Mesothelial cell of epicardium (in vitro differentiated cells): ENCODE measurements around the gene A3GALT2. TPM values are rescaled to one million over a fixed set of nuclear protein-coding genes. Genes with fewer than 3 reads are reported as not detected.

Source experiments
- DNase-seq, 2 experiments: peaks; one replicate each; pipeline ENCODE4 v3.0.0; 2021; ENCODE audit warnings: low spot score in 2 of 2; ENCODE audit not compliant: unreplicated experiment in 2 of 2
- H3K27ac Mint-ChIP-seq: 2 replicates; pipeline ENCODE4 v1.8.0; 2021; ENCODE audit warnings: mixed read lengths
- H3K27me3 Mint-ChIP-seq: 2 replicates; pipeline ENCODE4 v1.8.0; 2021; ENCODE audit warnings: low read depth, mixed read lengths
- H3K36me3 Mint-ChIP-seq: 2 replicates; pipeline ENCODE4 v1.8.0; 2021; ENCODE audit warnings: mixed read lengths
- H3K4me1 Mint-ChIP-seq: 2 replicates; pipeline ENCODE4 v1.8.0; 2021; ENCODE audit warnings: mixed read lengths
- H3K4me3 Mint-ChIP-seq: 2 replicates; pipeline ENCODE4 v1.8.0; 2021; ENCODE audit warnings: mild to moderate bottlenecking, moderate library complexity, mixed read lengths
- H3K9me3 Mint-ChIP-seq: 2 replicates; pipeline ENCODE4 v1.8.0; 2021; ENCODE audit warnings: mixed read lengths
- total RNA-seq: library from RNA; stranded (reverse); gene quantifications from 3 replicates; pipeline ENCODE4 v1.2.1, GENCODE V29; 2021
- TF ChIP-seq, protein P1 (sequence below): fragments of 200-600 bp; sonication (generic); IDR thresholded peaks from one replicate; pipeline ENCODE4 v1.5.0; 2021; ENCODE audit warnings: antibody characterized with exemption; ENCODE audit not compliant: unreplicated experiment

A3GALT2 gene
- total RNA-seq, 1 donor from 2014 or later, result 0.58 TPM

- H3K36me3 Mint-ChIP-seq, result peaks cover 13% of the 10 kb centered on the region
- H3K4me3 Mint-ChIP-seq, result no peak overlapping the region
- no peaks in the 10 kb centered on the region for H3K27me3 Mint-ChIP-seq
- H3K27ac Mint-ChIP-seq, result no peak overlapping the region
- TF ChIP-seq, protein P1, sequence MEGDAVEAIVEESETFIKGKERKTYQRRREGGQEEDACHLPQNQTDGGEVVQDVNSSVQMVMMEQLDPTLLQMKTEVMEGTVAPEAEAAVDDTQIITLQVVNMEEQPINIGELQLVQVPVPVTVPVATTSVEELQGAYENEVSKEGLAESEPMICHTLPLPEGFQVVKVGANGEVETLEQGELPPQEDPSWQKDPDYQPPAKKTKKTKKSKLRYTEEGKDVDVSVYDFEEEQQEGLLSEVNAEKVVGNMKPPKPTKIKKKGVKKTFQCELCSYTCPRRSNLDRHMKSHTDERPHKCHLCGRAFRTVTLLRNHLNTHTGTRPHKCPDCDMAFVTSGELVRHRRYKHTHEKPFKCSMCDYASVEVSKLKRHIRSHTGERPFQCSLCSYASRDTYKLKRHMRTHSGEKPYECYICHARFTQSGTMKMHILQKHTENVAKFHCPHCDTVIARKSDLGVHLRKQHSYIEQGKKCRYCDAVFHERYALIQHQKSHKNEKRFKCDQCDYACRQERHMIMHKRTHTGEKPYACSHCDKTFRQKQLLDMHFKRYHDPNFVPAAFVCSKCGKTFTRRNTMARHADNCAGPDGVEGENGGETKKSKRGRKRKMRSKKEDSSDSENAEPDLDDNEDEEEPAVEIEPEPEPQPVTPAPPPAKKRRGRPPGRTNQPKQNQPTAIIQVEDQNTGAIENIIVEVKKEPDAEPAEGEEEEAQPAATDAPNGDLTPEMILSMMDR, result no peak
- no peaks in the 10 kb centered on the region for H3K9me3 Mint-ChIP-seq
- DNase-seq, result no peak
- peaks cover 8% of the 10 kb centered on the region for H3K4me1 Mint-ChIP-seq
Observed at GRCh38 chr1:33270379-33270778, 50.5 kb downstream of the A3GALT2 start.

DNA sequence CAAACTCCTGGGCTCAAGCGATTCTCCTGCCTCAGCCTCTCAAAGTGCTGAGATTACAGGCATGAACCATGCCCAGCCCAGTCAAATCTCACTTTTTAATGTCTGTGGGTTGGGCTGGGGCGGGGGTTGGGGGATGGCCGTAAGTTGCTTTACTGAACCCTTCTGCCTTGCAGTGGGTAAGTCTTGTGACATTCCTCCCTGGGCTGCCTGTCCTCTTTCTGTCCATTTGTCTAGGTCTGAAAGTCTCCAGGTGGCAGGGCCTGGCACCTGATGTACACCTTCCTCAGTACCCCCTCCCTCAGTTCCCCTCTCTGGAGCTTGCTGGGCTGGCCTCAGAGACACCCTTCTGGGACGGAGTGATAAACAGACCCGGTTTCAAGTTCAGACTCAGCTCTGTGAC is 51.3 kb downstream of the A3GALT2 start:
- TF ChIP-seq, protein P1, result no peak
- Mint-ChIP-seq H3K4me3 (no peak overlapping the region), H3K27ac (peak overlapping the region; percentile 79), H3K27me3 (no peaks in the 10 kb centered on the region), H3K4me1 (peaks cover 11% of the 10 kb centered on the region), H3K36me3 (peaks cover 13% of the 10 kb centered on the region), H3K9me3 (no peaks in the 10 kb centered on the region)
- DNase-seq, result no peak

- Mint-ChIP-seq H3K27me3 (no peaks in the 10 kb centered on the region), H3K9me3 (no peaks in the 10 kb centered on the region), H3K4me1 (peaks cover 11% of the 10 kb centered on the region), H3K27ac (peak overlapping the region; percentile 79), H3K4me3 (no peak overlapping the region), H3K36me3 (peaks cover 13% of the 10 kb centered on the region)
- no peak for DNase-seq
- TF ChIP-seq, protein P1, result no peak
Observed at GRCh38 chr1:33268927-33269610, 51.8 kb downstream of the A3GALT2 start.

DNA sequence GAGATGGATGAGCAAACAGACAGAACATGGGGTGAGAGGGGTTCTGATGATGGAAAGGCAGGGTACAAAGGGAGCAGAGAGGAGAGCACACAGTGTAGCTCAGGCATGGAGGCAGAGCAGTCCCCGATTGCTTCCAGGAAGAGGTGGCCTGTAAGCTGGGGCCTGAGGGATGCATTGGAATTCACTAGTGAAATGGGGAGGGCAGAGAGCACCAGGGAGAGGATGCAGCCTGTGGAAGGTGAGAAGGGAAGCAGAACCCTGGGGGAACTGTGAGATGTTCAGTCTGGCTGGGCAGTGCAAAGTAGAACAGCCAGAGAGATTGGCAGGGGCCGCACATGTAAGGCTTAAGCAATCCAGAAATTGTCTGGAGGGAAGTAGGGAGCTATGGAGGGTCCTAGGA is 52.4 kb downstream of the A3GALT2 start:
- peak overlapping the region; percentile 13 for H3K27ac Mint-ChIP-seq
- H3K4me1 Mint-ChIP-seq, result peaks cover 11% of the 10 kb centered on the region
- H3K4me3 Mint-ChIP-seq, result no peak overlapping the region
- DNase-seq, result no peak
- peaks cover 11% of the 10 kb centered on the region for H3K36me3 Mint-ChIP-seq
- no peaks in the 10 kb centered on the region for H3K27me3 Mint-ChIP-seq
- H3K9me3 Mint-ChIP-seq, result no peaks in the 10 kb centered on the region
- TF ChIP-seq, protein P1, result no peak

DNA sequence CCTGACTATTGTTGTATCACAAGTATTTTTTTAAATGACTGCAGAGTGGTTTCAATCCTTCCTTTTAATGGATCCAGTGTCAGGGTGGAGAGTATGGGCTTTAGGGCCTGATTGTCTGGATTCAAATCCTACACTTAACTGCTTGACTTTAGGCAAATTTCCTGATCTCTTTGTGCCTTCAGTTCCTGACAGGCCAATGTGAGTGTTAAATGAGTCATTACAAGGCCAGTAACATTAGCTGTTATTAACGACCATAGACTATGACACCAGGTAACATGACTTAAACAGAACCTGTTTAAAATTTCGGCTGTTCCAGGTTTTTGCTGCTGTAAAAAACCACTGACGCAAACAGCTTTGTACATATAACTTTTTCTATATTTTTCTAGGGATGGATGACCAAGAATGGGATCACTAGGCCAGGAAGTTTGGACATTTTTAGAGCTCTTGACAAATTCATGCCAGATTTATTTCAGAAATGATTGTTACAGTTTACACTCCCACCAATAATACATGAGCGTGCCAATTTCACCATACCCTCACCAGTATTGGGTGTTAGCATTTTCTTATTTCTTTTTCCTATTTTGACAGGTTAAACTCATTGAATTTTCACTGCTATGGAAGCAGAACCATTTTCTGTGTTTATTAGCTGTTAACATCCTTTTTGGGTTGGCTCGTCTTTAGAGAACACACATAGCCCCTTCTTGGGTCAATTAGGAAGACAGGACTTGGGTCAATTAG is 53.3 kb downstream of the A3GALT2 start:
- Mint-ChIP-seq H3K4me3 (no peak overlapping the region), H3K9me3 (no peaks in the 10 kb centered on the region), H3K4me1 (peaks cover 11% of the 10 kb centered on the region), H3K36me3 (peaks cover 16% of the 10 kb centered on the region), H3K27ac (no peak overlapping the region), H3K27me3 (no peaks in the 10 kb centered on the region)
- TF ChIP-seq, protein P1, result no peak
- no peak for DNase-seq
